Activated CD8-positive, alpha-beta memory T cell treated with anti-CD3 and anti-CD28 coated beads, Interleukin-2, amount 50 U/mL, for 1 hour (primary cell): ENCODE data around the gene UBTD1.
"Not testable (repeated sequence)": the region's sequence is repeated elsewhere in the genome, so short reads cannot be mapped to it uniquely, and the experiment has no call there.

Source experiments
- DNase-seq: peaks from one replicate; pipeline ENCODE4 v3.0.0-alpha.2; 2020; ENCODE audit errors: extremely low read depth

The UBTD1 gene

DNA sequence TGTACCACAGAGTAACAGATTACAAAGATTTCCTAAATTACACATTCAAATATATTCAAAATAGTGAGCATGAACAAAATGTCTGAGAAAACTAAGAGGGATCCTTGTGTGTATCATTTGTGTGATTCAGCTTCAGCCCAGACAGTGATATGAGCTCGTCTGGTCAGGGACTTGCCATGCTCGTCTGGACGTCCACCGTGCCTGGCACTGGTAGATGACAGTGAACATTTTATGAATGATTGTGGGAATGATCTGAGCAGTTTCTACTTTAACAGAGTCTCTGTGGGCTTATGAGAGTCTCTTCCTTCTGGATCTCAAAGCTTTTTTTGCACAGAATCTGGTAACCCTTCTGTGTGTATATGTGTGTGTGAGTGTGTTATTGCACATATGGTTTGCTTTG, 39.7 kb downstream of the UBTD1 start:
- no peak for DNase-seq

DNA sequence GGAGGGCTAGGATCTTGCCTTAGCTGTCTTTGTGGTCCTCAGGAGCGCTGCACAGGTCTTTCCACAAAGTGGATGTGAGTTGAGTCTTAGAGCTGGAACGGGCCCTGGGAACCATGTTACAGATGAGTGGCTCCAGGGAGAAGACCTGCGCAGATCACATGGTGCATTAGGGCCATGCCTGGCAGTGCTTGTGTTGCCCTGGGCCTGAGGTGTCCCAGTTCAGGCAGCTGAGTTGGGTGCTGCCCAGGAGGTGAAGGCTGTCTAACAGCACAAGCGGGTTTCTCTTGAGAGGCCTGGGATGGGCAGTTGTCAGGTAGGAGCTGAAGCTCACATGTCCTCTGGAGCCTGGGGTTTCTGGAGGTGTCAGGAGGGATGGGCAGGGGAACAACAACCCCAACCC, 40.1 kb downstream of the UBTD1 start:
- DNase-seq: no peak

DNA sequence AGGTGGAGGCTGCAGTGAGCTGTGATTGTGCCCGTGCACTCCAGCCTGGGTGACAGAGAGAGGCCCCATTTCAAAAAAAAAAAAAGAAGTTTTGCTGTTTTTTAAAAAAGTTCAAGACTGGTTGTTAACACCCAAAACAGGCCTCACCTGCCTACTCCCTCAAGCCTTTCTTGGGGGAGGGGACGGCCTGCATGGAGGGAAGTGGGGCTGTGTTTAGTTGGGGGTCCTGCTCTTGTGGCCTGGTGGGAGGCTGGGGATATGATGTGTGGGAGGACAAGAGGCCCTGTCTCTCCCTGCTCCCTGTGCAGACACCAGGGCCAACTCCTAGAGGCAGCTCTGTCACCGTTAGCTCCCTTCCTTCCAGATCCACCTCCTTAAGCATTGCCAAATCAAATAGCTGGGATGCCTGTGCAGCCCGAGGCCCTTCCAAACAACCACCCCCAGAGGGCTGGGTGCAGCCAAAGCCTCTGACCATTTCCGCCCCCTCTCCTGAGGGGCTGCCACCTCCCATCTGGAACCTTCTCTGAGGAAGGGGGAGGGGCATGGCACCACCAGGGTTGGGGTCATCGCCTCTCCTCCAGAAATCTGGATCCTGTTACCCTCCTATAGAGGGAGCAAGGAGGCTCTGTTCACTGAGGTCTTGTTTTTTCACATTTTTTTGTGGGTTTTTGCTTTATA, 40.9 kb downstream of the UBTD1 start:
- no peak for DNase-seq

DNA sequence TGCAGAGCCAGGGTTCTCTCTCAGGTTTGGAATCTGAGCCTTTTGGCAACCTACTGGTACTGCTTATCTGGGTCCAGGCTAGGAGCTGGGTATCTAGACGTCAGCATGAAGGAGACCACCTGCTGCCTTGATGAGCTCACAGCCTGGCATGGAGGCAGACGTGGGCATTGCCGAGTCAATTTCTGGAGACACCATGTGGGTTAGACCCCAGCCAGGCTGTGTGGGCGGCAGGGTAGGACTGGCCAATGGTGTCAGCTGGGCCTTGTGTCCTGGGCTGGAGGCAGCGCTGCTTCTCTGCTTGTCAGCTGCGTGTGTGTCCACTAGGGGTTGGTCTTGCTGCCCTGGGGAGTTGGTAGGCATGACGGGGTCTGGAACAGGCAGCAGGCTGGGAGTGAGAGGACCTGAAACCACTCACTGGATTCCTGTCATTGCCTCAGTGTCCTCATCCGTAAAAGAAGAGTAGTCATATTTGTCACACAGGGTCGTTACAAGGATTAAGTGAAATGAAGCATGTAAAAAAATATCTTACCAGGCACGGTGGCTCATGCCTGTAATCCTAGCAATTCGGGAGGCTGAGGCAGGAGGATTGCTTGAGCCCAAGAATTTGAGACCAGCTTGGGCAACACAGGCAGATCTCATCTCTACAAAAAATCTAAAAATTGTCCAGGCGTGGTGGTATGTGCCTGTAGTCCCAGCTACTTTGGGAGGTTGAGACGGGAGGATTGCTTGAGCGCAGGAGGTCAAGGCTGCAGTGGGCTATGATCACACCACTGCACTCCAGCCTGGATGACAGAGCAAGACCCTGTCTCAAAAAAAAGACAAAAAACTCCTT, 42.2 kb downstream of the UBTD1 start:
- no peak for DNase-seq

DNA sequence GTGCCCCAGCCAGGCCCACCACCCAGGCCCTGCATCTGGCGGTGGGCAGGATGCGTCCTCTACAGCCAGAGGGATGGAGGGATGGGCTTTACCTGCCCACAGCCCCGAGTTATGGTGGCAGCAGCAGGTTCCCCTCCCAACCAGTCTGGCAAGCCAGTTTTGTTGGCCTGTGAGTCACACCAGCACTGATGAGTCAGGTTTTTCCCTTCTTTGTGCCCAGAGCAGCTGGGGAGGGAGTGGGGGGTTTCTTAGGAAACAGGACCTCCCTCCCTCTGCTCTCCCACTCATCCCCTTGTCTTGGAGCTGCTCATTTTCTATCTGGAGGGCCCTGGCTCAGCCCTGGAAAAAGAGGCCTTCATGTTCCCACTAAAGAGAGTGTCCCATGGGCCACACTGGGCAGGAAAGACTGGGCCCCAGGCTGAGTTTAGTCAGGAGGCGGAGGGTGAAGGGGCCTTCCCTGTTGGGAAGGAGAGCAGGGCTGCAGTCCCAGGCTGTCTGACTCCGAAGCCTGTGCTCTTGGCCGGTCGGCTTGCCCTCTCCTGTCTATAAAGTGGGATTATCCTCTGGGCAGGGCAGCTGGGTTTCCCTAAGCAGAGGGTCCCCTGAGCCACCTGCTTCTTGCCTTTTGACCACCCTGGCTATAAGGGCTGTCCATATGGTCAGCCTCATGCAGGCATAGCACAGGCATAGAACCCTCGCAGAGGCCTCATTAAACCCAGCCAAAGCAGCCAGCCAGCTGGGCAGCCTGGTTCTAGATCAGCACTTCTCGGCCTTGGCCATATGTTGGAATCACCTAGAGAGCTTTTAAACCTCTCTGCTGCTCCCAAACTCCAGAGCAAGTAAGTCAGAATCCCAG, 43.7 kb downstream of the UBTD1 start:
- DNase-seq: no peak

DNA sequence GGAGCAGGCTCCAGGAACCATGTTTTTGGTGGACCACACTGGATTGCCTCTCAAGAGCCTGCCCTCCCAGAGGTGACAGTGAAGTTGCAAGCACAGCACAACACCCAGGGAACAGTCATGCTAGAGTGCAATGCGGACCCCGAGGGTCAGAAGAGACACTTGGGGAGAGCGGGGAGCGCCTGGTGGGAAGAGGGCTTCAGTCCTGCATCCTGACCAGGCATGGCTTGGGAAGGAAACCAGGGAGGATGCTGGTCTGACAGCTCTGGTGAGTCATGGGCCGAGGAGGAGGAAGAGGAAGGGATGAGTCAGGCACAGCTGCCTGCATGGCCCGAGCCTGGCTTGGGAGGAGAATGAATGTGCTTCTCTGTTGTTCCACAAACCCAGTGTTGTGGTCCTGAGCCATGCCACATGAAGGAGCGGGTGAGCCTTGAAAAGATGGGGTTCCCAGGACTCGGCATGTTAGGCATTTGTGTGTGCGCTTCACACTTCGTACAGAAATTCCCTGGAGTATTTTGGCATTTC, 44.4 kb downstream of the UBTD1 start:
- DNase-seq: no peak

DNA sequence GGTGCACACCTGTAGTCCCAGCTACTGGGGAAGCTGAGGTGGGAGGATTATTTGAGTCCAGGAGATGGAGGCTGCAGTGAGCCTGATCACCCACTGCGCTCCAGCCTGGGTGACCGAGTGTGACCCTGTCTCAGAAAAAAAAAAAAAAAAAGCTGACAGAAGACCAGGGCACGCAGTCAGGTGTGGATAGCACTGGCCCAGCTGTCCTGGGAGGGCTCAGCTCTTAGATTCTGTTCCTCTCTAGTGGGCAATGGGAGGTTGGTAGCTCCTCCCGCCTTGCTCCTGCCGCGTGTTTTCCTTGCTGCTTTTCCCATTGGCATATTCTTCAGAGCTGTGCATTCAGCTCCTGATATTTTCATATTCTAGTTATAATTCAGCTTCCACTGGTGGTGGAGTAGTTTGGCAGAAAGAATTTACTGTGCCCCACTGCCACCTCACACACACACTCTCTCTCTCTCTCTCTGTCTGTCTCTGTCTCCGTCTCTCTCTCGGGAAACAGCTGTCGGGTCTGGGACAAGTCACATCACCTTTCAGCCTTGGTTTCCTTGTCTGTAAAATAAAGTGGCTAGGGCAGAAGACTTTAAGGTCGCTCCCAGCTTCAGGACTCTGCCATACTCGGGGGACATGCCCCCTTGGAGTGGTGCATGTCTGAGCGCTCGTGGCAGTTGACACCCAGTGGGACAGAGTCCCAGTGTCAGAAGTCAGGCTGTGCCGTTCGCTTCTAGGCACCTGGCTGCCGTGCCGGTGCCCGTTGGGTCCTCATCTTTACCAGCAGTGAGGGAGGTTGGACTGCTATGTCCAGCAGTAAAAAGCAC, 47.9 kb downstream of the UBTD1 start:
- DNase-seq: no peak

DNA sequence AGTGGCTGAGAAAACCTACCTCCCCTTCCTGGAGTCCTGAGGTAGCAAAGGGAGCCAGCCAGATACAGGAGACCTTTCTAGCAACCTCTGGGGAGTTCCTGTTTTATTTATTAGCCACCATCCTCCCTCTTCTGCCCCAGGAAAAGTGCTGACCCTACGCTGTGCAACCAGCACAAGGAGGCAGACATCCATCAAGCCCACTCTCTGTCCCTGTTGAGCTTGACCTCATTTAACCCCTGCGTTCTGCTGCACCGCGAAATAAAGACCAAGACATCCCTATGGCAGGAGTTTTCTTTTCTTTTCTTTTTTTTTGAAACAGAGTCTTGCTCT, 48.5 kb downstream of the UBTD1 start:
- no peak for DNase-seq

DNA sequence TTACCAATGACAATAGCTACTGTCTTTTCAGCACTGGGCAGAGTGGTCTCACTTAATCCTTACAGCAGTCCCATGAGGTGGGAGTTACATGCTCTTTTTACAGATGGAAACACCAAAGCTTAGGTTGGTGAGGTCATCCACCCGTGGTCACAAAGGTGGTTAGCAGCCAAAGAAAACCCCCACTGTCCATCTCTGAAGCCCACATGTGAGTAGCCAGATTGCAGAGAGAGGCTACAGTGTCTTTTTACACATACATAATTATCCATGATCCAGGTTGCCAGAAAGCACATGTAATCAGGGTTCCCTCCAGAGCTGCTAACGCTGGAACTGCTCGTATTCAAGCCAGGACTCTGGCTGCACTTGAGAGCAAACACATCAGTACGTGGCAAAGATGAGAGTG, 49.2 kb downstream of the UBTD1 start:
- no peak for DNase-seq

DNA sequence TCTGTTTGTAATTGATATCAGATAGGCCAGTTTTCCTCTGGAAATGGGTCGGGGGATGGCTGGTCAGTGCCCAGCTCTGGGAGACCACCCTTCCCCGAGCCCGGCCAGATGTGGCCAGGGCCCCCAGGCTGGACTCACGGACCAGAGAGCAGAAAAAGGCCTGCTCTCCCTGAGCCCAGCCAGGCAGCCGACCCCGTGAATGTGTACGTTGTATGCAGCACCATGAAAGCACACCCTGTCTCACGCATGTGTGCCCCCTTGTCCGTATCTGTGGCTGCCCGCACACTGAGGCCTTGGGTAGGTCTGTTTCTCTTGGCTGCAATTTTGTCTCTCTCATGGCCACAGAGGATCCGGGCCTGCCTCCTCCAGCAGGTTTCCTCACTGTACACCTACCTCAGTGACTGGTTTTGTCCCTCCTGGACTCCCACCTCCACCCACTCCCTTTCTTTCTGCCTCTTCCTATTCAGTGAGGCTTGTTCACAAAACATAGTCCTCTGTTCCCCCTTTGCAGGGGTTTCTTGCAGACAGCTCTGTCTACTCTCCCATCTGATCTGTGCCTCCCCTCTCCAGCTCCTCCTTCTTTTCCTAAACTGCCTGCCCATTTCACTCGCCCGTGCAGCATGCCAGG, 50.2 kb downstream of the UBTD1 start:
- no peak for DNase-seq

DNA sequence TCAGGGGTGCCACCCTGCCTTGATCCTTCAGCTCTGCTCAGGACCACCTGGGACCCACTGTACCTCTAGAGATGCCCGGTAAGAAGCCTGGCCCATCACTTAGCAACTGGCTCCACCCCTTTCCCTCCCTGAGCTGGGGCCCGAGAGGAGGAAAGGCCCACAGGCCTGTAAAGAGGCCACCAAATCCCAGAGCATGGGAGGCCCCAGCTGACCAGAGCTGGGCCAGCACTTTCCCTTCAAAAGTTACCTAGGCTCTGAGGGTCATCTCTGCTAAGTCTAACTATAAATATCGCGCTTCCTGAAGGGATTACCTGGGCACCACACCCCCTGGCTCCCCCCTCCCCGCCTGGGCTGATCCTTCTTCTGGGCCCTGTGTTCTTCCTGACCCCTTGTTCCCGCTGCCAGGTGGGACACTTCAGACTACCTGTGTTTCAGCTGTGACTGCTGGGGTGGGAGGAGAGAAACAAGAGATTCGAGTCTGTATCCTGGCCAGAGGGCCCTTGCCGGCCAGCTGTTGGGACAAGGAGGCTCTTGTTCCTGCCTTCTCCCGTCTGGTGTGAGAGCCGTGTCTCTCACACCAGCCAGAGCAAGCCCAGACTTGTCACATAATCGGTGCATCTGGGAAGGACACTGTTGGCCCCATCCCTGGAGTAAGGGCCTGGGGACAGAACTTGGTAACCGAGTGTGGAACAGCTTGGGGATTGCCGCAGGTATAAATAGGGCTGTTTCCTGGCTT, 51.0 kb downstream of the UBTD1 start:
- no peak for DNase-seq

DNA sequence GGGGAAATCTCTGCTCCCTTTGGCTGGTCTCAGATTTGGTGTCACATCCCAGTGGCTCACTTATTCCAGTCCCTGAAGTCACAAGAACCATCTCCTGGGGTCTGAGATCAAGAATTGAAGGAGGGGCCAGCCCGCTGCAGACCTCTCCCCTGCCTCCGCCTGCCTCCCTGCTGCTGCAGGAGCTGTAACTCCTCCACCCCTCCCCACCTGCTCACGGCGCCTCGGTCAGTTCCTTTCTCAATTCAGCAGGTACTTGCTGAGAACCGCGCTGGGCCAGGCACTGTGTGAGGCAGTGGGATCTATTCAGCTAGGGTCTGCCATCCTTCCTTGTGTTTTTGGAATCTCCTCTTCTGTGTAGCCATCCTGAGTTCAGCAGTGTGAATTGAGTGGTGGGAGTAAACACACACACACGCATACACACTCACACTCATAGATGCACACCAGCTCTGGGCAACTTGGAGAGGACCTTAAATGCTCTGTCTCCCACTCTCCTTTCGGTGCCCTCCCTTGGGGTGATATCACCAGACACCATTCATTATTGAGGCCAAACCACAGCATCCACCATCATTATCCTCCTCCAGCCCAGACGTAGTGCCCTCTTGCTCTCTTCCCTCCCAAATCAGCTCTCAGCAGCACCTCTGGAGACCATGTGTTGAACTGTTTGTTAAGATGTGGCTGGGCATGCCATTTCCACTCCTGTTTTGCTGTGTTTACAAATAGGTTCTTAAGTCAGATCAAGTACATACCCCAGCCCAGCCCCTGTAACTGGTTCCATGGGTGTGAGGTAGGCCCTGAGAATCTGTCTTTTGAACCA, 51.8 kb downstream of the UBTD1 start:
- no peak for DNase-seq

DNA sequence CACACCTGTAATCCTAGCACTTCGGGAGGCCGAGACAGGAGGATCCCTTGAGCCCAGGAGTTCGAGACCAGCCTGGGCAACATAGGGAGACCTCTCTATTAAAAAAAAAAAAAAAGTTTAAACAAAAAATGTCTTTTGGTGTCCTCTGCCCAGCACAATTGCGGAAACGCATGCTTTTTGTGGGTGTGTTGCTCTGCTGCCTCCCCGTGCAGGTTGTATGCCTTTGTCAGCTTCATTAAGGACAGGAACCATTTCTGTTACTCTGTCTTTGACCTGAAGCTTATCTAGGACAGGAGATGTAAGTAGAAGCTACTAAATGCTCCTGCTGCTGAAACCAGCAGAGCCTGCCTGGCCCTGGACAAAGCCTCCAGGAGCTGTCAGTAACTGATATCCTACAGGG, 52.5 kb downstream of the UBTD1 start:
- no peak for DNase-seq

DNA sequence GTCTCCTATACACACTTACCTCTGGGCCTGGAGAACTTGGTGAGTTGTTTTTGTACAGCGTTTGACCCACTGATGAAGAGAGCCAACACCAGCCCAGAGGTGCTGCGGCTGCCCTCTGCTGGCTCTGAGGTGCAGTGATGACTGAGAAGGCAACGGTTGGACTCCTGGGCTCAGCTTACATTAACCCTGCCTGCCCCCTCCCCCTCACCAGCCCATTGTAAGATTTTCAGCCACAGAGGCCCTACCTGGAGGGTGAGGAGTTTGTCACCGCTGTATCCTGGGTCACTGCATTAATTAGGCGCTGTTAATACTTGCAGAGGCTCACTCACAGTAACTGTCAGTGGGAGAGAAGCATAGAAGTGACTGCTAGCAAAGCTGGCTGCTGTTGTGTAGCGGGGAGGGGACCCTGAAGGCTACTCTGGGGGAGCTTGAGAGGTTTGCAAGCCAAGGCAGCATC, 54.9 kb downstream of the UBTD1 start:
- peak; percentile 12 for DNase-seq

DNA sequence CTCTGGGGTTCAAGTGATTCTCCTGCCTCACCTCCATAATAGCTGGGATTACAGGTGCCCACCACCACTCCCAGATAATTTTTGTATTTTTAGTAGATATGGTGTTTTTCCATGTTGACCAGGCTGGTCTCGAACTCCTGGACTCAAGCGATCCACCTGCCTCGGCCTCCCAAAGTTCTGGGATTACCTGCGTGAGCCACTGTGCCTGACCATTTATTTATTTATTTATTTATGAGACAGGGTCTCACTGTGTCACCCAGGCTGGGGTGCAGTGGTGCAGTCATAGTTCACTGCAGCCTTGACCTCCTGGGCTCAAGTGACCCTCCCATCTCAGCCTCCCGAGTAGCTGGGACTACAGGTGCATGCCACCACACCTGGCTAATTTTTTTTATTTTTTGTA, 55.6 kb downstream of the UBTD1 start:
- DNase-seq: not testable (repeated sequence)

DNA sequence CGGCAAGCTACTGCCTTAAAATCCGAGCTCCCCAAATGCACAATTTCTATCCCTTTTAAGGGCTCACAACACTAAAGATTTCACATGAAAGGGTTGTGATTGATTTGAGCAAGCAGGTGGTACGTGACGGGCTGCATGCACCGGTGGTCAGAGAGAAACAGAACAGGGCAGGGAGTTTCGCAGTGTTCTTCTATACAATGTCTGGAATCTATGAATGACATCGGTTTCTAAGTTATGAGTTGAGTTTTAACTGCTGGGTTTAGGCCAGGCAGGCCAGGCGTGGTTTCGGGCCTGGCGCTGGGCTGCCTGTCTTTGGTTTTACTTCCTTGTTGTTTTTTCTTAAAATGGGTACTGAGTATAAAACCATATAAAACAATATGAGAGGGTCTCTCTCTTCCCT, 56.8 kb downstream of the UBTD1 start:
- DNase-seq: not testable (repeated sequence)

DNA sequence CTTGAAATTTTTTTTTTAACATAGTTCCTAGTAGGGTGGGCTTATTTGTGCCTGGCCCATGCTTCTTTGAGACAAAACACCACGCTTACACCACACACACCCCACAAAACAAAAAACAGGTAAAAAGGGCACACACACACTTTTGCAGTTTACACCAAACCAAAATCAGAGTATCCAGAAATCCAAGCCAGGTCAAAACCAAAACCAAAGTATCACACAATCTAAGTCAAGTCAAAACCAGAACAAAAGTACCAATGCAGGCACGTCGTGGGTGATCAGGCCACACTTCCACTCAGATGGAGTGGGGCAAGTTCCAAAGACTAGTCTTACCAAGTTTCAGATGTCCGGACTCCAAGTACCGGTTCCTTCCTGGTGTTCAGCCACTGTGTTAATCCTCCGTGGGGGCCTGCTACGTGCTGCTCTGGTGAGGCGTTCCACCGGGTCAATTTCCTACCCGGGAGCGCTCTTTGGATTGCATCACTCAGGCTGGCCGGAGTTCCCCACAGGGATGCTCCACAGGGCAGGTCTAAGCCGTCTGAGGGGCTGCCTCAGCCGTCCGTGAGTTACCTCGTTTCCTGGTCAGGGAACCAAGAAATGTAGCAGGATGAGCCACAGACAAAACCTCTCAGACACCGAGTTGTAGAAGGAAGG, 62.1 kb downstream of the UBTD1 start:
- not testable (repeated sequence) for DNase-seq

DNA sequence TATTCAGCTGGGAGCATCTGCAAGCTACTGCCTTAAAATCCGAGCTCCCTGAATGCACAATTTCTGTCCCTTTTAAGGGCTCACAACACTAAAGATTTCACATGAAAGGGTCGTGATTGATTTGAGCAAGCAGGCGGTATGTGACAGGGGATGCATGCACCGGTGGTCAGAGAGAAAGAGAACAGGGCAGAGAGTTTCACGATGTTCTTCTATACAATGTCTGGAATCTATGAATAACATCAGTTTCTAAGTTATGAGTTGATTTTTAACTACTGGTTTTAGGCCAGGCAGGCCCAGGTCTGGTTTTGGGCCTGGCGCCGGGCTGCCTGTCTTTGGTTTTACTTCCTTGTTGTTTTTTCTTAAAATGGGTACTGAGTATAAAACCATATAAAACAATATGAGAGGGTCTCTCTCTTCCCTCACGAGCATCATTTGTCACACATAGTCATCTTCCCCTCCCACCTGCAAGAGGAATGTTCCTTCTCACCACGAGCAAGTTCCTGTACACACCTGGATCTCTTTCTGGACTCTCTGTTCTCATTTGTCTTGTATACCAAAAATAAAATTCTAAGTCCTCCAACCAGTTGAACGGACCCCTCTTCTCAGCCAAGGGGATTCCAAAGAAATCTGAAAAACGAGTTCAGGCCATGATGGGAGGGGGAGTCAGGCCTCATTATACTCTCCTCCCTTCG, 62.8 kb downstream of the UBTD1 start:
- not testable (repeated sequence) for DNase-seq
